GM23338 (cell line): Measurements from ENCODE around the gene RAD51B. TPM values are rescaled to one million over a fixed set of nuclear protein-coding genes. Genes with fewer than 3 reads are reported as not detected.

Source experiments
- ATAC-seq: fragments of 200-7000 bp; cut with Tn5 transposase; 3 replicates; pipeline ENCODE4 v1.9.1; 2020
- DNase-seq: peaks from one replicate; pipeline ENCODE4 v3.0.0-alpha.2; 2015; ENCODE audit warnings: low spot score
- H2AFZ ChIP-seq: fragments of 200-600 bp; sonication (generic); 2 replicates; pipeline ENCODE4 v1.8.0; 2016; ENCODE audit warnings: antibody characterized with exemption, mild to moderate bottlenecking, moderate library complexity
- H3F3A ChIP-seq: fragments of 200-600 bp; sonication (generic); replicated peaks from 2 replicates; pipeline ENCODE4 v1.8.0; 2017; ENCODE audit warnings: antibody characterized with exemption, mixed run types, low read depth
- H3K27ac ChIP-seq: fragments of 200-600 bp; sonication (generic); 2 replicates; pipeline ENCODE4 v1.6.1; 2016; ENCODE audit warnings: low read depth
- H3K27me3 ChIP-seq: fragments of 200-600 bp; sonication (generic); 2 replicates; pipeline ENCODE4 v1.8.0; 2016; ENCODE audit warnings: mild to moderate bottlenecking, mixed run types, moderate library complexity; ENCODE audit not compliant: insufficient read depth
- H3K36me3 ChIP-seq: fragments of 200-600 bp; sonication (generic); 2 replicates; pipeline ENCODE4 v1.8.0; 2016; ENCODE audit warnings: mild to moderate bottlenecking; ENCODE audit not compliant: insufficient read depth
- H3K4me1 ChIP-seq: fragments of 200-600 bp; sonication (generic); 2 replicates; pipeline ENCODE4 v1.8.0; 2016; ENCODE audit warnings: mild to moderate bottlenecking, moderate library complexity; ENCODE audit not compliant: insufficient read depth
- H3K4me2 ChIP-seq: fragments of 200-600 bp; sonication (generic); 2 replicates; pipeline ENCODE4 v1.7.1; 2017; ENCODE audit warnings: mixed run types
- H3K4me3 ChIP-seq: fragments of 200-600 bp; sonication (generic); 2 replicates; pipeline ENCODE4 v1.6.1; 2016; ENCODE audit warnings: mixed run types
- H3K79me2 ChIP-seq: fragments of 200-600 bp; sonication (generic); replicated peaks from 2 replicates; pipeline ENCODE4 v1.8.0; 2017; ENCODE audit warnings: mild to moderate bottlenecking; ENCODE audit not compliant: insufficient read depth
- H3K9me2 ChIP-seq: fragments of 200-600 bp; sonication (generic); 2 replicates; pipeline ENCODE4 v1.8.0; 2017; ENCODE audit not compliant: insufficient read depth
- H4K20me1 ChIP-seq: fragments of 200-600 bp; sonication (generic); replicated peaks from 2 replicates; pipeline ENCODE4 v1.8.0; 2017; ENCODE audit warnings: mild to moderate bottlenecking; ENCODE audit not compliant: insufficient read depth
- H3K27ac Mint-ChIP-seq: 2 replicates; pipeline ENCODE4 v1.8.0; 2020; ENCODE audit warnings: inconsistent platforms, mild to moderate bottlenecking, moderate library complexity, mixed read lengths
- H3K27me3 Mint-ChIP-seq: 3 replicates; pipeline ENCODE4 v1.8.0; 2022; ENCODE audit warnings: low read depth, mild to moderate bottlenecking, moderate library complexity, mixed read lengths, inconsistent platforms; ENCODE audit not compliant: insufficient read depth, poor library complexity
- H3K36me3 Mint-ChIP-seq: 3 replicates; pipeline ENCODE4 v1.8.0; 2021; ENCODE audit warnings: low read depth, mild to moderate bottlenecking, inconsistent platforms, moderate library complexity, mixed read lengths
- H3K4me1 Mint-ChIP-seq: 3 replicates; pipeline ENCODE4 v1.8.0; 2020; ENCODE audit warnings: mild to moderate bottlenecking, inconsistent platforms, mixed read lengths
- H3K4me3 Mint-ChIP-seq: 3 replicates; pipeline ENCODE4 v1.8.0; 2021; ENCODE audit warnings: moderate library complexity, mild to moderate bottlenecking, inconsistent platforms, mixed read lengths
- H3K9me3 Mint-ChIP-seq: 3 replicates; pipeline ENCODE4 v1.8.0; 2020; ENCODE audit warnings: moderate library complexity, mild to moderate bottlenecking, inconsistent platforms, mixed read lengths
- EZH2 ChIP-seq: fragments of 200-600 bp; sonication (generic); IDR thresholded peaks from one replicate; pipeline ENCODE4 v1.8.0; 2017; ENCODE audit warnings: antibody characterized with exemption, mild to moderate bottlenecking, low read depth; ENCODE audit not compliant: unreplicated experiment
- EZH2phosphoT487 ChIP-seq: fragments of 200-600 bp; sonication (generic); IDR thresholded peaks from one replicate; pipeline ENCODE4 v1.8.1; 2018; ENCODE audit warnings: antibody characterized with exemption; ENCODE audit not compliant: unreplicated experiment
- NANOG ChIP-seq: IDR thresholded peaks from 2 replicates; pipeline ENCODE4 v1.6.1; 2016; ENCODE audit warnings: antibody characterized with exemption, borderline replicate concordance
- POLR2AphosphoS5 ChIP-seq: IDR thresholded peaks from 2 replicates; pipeline ENCODE4 v1.6.1; 2016; ENCODE audit warnings: antibody characterized with exemption, low read depth
- REST ChIP-seq: IDR thresholded peaks from one replicate; pipeline ENCODE4 v1.6.1; 2018; ENCODE audit warnings: antibody characterized with exemption; ENCODE audit not compliant: unreplicated experiment
- STAT1 ChIP-seq: IDR thresholded peaks from one replicate; pipeline ENCODE4 v1.6.1; 2016; ENCODE audit warnings: antibody characterized with exemption; ENCODE audit not compliant: unreplicated experiment
- ZNF114 ChIP-seq: fragments of 250-450 bp; sonication (Bioruptor Pico); IDR thresholded peaks from 2 replicates; pipeline ENCODE4 v1.5.0; 2020; ENCODE audit warnings: mild to moderate bottlenecking, moderate library complexity
- polyA plus RNA-seq: library from polyadenylated mRNA; unstranded; fragments of >200 nt; fragmentation: Nextera tagmentation; extraction: Ambion mirVana; gene quantifications from 2 replicates; pipeline ENCODE4 v1.2.1, GENCODE V29; 2016
- total RNA-seq: library from RNA; depleted of rRNA; stranded (reverse); fragments of >200 nt; shearing (Covaris generic); gene quantifications from 2 replicates; pipeline ENCODE4 v1.2.3, GENCODE V29; 2014
- TF ChIP-seq, protein P1 (sequence below): IDR thresholded peaks from 2 replicates; pipeline ENCODE4 v1.6.1; 2016; ENCODE audit warnings: antibody characterized with exemption

The RAD51B gene
- total and polyA plus RNA-seq, 2 experiments from 2014 or later = 15.7 to 29.1 TPM

DNA sequence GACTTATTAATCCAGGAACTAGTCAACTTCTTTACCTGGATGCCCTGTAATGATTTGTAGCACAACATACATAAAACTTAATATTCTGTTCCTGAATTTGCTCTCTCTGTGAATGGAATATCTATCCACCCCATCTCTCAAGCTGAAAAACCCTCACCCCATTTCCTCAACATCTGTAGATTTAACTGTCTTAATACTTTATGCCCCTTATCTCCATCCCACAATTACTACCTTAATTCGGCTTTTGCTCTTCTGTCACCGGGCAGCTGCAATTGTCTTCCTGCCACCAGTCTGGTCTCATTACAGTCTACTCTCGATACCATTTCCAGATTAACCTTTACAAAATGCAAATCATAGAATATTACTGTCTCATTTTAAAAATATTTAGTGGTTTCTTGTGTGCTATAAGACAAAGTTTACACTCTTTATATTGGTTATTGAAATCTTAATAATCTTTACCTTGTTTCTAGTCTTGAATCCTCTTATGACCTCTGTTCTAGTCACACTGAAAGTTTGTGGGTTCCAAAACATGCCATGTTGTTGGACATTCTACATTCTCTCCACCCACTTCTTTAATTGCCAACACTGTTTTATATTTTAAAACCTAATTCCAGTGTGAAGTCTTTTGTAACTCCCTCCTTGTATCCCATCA is 347.3 kb downstream of the RAD51B start:
- DNase-seq (no peak), ATAC-seq (no peak)
- Mint-ChIP-seq H3K27ac (no peak overlapping the region), H3K4me1 (peaks cover 15% of the 10 kb centered on the region), H3K9me3 (no peaks in the 10 kb centered on the region), H3K4me3 (no peak overlapping the region), H3K27me3 (no peaks in the 10 kb centered on the region), H3K36me3 (no peaks in the 10 kb centered on the region)
- no peaks in the 10 kb centered on the region for H3K27me3 ChIP-seq
- no peaks in the 10 kb centered on the region for H4K20me1 ChIP-seq
- no peak overlapping the region for H3K4me3 ChIP-seq
- H3K9me2 ChIP-seq = no peaks in the 10 kb centered on the region
- H3K36me3 ChIP-seq = no peaks in the 10 kb centered on the region
- H3F3A ChIP-seq = no peaks in the 10 kb centered on the region
- no peak overlapping the region for H3K4me2 ChIP-seq
- no peaks in the 10 kb centered on the region; the same call in 1 of the 2 replicates for H3K4me1 ChIP-seq
- no peak overlapping the region for H2AFZ ChIP-seq
- no peaks in the 10 kb centered on the region for H3K79me2 ChIP-seq
- TF ChIP-seq EZH2phosphoT487 (no peak), NANOG (no peak), STAT1 (no peak), EZH2 (no peak), ZNF114 (CRISPR knock-in tag) (no peak), REST (no peak)
- TF ChIP-seq, protein P1, sequence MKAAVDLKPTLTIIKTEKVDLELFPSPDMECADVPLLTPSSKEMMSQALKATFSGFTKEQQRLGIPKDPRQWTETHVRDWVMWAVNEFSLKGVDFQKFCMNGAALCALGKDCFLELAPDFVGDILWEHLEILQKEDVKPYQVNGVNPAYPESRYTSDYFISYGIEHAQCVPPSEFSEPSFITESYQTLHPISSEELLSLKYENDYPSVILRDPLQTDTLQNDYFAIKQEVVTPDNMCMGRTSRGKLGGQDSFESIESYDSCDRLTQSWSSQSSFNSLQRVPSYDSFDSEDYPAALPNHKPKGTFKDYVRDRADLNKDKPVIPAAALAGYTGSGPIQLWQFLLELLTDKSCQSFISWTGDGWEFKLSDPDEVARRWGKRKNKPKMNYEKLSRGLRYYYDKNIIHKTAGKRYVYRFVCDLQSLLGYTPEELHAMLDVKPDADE = no peak
- H3K27ac ChIP-seq = no peak overlapping the region

DNA sequence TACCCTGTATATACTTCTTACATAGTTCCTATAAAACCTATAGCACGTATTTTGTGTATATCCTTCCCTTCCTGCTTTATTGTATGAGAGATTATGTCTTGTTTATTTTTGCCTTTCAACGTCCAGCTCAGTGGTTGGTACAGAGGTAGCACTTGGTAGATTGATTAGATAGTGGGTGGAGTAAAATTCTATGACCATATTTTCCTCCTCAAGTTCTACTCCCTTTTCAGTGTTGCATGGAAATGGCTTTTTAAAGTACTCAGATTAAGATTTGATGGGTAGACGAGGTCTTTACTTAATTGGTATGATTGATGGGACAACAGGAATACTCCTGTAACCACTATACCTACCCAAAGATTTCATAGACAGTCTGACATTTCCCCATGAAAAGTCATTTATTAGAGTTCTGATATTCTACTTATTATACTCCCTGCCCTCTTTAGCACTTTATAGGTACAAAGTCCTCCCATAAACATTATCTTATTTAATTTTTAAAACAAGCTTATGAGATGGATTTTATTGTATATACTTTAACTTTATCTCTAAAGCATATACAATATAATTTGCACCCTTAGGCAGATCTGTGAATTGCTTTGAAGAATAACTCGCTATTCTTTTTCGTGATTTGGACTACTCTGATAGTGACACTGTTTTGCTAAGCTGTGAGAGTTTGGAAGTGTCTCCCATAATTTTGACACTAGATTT is 348.0 kb downstream of the RAD51B start:
- H3K27me3 ChIP-seq = no peaks in the 10 kb centered on the region
- Mint-ChIP-seq H3K36me3 (no peaks in the 10 kb centered on the region), H3K27ac (no peak overlapping the region), H3K27me3 (no peaks in the 10 kb centered on the region), H3K4me1 (peaks cover 15% of the 10 kb centered on the region), H3K9me3 (no peaks in the 10 kb centered on the region), H3K4me3 (no peak overlapping the region)
- no peak overlapping the region for H3K27ac ChIP-seq
- no peaks in the 10 kb centered on the region for H3K9me2 ChIP-seq
- ATAC-seq (no peak), DNase-seq (no peak)
- no peak overlapping the region for H3K4me3 ChIP-seq
- no peaks in the 10 kb centered on the region; the same call in 1 of the 2 replicates for H3K4me1 ChIP-seq
- no peaks in the 10 kb centered on the region for H4K20me1 ChIP-seq
- no peaks in the 10 kb centered on the region for H3K79me2 ChIP-seq
- no peaks in the 10 kb centered on the region for H3F3A ChIP-seq
- H3K36me3 ChIP-seq = no peaks in the 10 kb centered on the region
- no peak overlapping the region for H2AFZ ChIP-seq
- no peak overlapping the region for H3K4me2 ChIP-seq
- TF ChIP-seq POLR2AphosphoS5 (no peak), REST (no peak), NANOG (no peak), STAT1 (no peak)
